Melanocyte of skin (primary cell): ENCODE measurements around the gene LIMS1. TPM values are rescaled to one million over a fixed set of nuclear protein-coding genes. Genes with fewer than 3 reads are reported as not detected.

Experiments used
- small RNA-seq, 2 donors: library from RNA; depleted of rRNA; stranded (forward); fragments of <200 nt; gene quantifications; one replicate each; pipeline ENCODE3, GENCODE V24; 2012
- total RNA-seq, 2 donors: library from RNA; depleted of rRNA; stranded (reverse); fragments of >200 nt; gene quantifications; 2 replicates each; pipeline ENCODE4 v1.2.3, GENCODE V29; 2012

LIMS1 gene
- total RNA-seq = 10 to 100 TPM; 21.3 to 31.0 TPM

DNA sequence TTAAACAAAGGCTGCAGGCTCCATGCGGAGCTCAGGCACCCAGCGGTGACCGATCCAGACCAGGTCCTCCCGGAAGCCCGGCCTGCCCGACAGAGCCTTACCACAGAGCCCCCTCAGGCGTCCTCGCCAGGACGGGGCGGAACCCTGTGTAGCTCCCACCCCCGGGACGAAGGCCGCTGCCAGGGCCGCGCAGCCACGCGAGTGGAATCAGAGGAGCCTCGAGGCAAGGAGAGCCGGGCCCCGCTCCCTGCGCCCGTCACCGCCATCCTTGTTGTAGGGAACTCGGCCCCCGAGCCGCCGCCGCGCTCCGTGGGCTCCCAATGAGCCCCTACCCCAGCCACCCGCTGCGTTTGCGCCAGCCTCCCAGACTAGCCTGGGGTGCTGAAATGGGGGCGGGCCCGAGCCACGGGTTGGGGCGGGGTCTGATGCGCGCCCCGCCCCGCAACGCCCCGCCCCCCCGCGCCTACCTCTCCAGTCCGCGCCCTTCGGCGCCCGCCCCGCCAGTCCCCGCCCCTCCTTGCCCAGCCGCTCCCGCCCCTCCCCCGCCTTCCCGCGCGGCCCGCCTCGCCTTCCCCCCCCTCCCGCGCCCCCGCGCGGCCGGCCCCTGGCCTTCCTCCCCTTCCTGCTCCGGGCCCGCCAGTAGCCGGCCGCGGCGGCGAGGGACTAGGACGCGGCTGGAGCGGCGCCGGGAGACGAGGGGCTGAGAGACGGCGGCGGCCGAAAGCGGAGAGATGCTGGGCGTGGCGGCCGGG, at the start of gene LIMS1:
LIMS1 (plus strand) TSS at position 639 of the 752 bp plus-strand sequence; CDS start at position 732, 93 bp downstream.

DNA sequence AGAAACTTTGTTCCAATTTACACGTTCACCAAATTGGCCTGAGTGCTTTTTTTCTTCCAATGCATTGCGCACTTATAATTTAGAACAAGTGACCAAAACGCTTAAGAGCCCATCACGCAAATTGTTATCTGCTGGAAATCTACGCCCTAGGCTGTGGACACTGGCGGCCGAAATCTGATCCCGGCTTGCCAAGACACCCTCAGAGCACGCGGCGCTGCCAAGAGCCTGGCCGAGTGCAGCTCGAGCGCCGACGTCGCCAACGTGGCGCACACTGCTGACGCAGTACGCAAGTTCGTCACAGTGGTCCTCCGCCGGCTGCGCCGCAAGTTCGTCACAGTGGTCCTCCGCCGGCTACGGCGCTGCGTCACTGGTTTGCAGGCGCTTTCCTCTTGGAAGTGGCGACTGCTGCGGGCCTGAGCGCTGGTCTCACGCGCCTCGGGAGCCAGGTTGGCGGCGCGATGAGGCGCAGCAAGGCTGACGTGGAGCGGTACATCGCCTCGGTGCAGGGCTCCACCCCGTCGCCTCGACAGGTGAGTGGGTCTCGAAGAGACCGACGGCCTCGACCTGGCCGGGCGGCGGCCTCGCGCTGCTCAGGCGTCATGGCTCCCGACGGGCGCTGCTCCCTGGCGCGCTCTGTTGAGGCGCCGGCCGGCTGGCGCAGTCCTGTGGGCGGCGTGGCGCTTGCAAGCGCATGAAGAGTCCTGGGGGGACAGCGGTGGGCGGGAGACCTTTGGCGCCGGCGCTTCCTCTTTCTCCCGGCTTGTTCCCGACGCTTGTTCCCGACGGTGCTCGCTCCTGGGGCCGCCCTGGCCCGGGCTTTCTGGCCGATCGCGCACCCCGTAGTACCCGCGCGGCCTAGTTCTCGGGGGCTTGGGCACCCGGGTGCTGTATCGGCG, 185.1 kb downstream of the LIMS1 start, which contains the start of gene RANBP2:
RANBP2 (plus strand) TSS at position 334 of the 896 bp plus-strand sequence; CDS start at position 459, 125 bp downstream.

Small RNAs within 50 kb of the gene (small RNA-seq; reads per million reads assigned to genes)
- gene AC010095.1 = 0 reads per million in 2 donors

Other genes starting within 250 kb of the LIMS1 start
- gene SULT1C2, start 245.6 kb upstream of the LIMS1 start, total RNA-seq = 1 to 10 TPM; 3.3 to 9.6 TPM
- under 1 TPM in 1 of 2 donors, not detected in 1; 0.33 TPM for gene SULT1C4, start 156.5 kb upstream of the LIMS1 start, total RNA-seq
- 10 to 100 TPM; 11.7 to 16.9 TPM for gene GCC2, start 85.3 kb upstream of the LIMS1 start, total RNA-seq
- 10 to 100 TPM; 54.4 to 59.9 TPM for gene RANBP2, start 185.0 kb downstream of the LIMS1 start, total RNA-seq